HG02943 (cell line): ENCODE results near the gene TOP1.

ENCODE experiments used
- ATAC-seq: cut with Tn5 transposase; IDR thresholded peaks from one replicate; pipeline ENCODE4 v1.9.1; 2021; ENCODE audit warnings: mild to moderate bottlenecking, low read depth, moderate library complexity; ENCODE audit not compliant: unreplicated experiment

TOP1 gene

GRCh38 chr20:41161886-41162285 lies 133.3 kb downstream of the TOP1 start:
- ATAC-seq: no peak

GRCh38 chr20:41162396-41162795 lies 133.8 kb downstream of the TOP1 start:
- ATAC-seq: no peak

- no peak for ATAC-seq
Observed at GRCh38 chr20:41163821-41164220, 135.2 kb downstream of the TOP1 start.

GRCh38 chr20:41165001-41165882 lies 136.6 kb downstream of the TOP1 start:
- no peak for ATAC-seq

- no peak for ATAC-seq
Observed at GRCh38 chr20:41166201-41167117, 137.8 kb downstream of the TOP1 start.

GRCh38 chr20:41167118-41167470 lies 138.5 kb downstream of the TOP1 start:
- no peak for ATAC-seq

- no peak for ATAC-seq
Observed at GRCh38 chr20:41167481-41168253, 139.0 kb downstream of the TOP1 start.

- no peak for ATAC-seq
Observed at GRCh38 chr20:41168281-41169161, 139.9 kb downstream of the TOP1 start.

GRCh38 chr20:41169162-41169690 lies 140.6 kb downstream of the TOP1 start:
- no peak for ATAC-seq

- no peak for ATAC-seq
Observed at GRCh38 chr20:41169791-41170351, 141.2 kb downstream of the TOP1 start.

- ATAC-seq: no peak
Observed at GRCh38 chr20:41170386-41171105, 141.9 kb downstream of the TOP1 start.

- ATAC-seq: no peak
Observed at GRCh38 chr20:41171736-41172295, 143.2 kb downstream of the TOP1 start.

GRCh38 chr20:41172296-41173140 lies 143.9 kb downstream of the TOP1 start:
- no peak for ATAC-seq

GRCh38 chr20:41173161-41173721 lies 144.6 kb downstream of the TOP1 start:
- ATAC-seq: no peak

GRCh38 chr20:41173791-41174341 lies 145.2 kb downstream of the TOP1 start:
- ATAC-seq: no peak
